HCEC 1CT (cell line): ENCODE data around the gene GATA5.
A peak's percentile ranks its signal among the peaks of the same experiment; 100 is the strongest.
"Not testable (repeated sequence)": the region's sequence is repeated elsewhere in the genome, so short reads cannot be mapped to it uniquely, and the experiment has no call there.

ENCODE experiments used
- DNase-seq: peaks from one replicate; pipeline ENCODE4 v3.0.0-alpha.2; 2017

The GATA5 gene

DNA sequence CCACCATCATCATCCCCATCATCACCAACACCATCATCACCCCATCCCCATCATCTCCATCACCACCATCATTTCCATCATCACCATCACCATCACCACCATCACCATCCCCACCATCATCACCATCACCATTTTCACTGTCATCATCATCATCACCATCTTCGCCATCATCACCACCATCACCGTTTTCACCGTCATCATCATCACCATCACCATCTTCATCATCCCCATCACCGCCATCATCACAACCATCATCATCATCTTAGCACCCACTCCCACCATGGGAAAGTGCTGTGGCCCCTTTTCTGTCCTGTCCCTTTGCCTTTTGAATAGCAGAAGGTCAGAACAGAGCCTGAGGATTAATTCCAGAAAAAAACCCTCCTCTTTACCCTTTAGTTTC lies 28.5 kb upstream of the GATA5 start:
- no peak for DNase-seq

DNA sequence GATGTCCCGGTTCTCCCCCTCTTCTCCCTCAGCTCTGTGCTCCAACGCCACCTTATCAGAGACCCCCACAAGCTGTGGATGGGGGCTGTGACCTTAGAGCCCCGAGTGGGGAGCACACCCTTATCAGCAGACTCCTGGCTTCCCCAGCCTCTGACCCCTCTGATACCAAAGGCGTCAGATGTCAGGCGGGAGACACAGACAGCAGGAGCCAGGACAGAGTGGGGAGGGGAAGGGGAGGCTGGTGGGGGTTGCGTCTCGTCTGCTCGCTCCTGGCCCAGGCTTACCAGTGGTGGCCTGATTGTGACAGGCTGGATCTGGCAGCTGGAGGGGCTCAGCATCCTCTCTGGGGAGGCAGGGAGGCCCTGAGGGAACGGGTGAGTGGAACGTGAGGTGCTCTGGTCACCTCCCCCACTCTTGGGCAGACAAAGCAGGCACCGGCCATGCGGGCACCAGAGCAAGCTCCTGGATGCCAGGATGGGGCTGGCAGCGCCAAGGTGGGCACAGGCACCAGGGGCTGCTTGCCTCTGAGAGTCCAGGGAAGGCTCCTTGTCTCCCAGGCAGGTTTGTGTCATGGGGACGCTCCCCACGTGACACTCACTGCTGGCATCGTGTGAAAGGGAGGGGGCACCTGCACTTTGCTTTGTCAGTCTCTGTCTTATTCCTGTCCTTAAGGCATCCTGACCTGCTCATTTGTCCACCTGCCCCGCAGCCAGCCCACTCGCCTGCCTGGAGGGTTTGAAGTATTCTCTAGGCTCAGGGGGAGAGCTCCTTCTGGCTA lies 27.8 kb upstream of the GATA5 start:
- DNase-seq = no peak

DNA sequence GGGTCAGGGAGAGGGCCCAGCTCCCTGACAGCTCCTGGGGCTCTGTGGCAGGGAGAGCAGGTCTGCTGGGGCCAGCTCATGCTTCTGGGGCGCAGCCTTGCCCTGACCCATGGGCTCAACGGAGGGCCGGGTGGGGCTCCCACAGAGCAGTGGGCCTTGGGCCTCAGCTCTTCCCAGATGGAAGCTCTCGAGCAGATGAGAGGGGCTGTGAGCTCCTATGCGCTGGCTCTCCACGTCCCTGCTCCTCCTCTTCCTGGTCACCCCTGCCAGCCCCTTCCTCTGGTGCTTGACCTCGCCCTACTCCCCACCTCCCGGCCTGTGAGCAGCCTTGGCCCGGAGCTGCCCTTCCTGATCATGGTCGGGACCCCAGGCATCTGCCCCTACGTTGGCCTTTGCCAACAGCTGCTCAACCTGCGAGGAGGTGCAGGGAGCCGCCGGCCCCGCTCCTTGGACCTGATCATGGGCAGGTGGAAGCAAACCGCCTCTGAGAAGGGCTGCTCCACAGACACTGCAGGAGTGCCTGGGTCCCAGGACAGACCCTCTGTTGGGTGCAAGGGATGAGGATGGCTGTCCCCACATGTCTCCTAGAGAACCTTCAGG lies 26.8 kb upstream of the GATA5 start:
- DNase-seq = no peak

DNA sequence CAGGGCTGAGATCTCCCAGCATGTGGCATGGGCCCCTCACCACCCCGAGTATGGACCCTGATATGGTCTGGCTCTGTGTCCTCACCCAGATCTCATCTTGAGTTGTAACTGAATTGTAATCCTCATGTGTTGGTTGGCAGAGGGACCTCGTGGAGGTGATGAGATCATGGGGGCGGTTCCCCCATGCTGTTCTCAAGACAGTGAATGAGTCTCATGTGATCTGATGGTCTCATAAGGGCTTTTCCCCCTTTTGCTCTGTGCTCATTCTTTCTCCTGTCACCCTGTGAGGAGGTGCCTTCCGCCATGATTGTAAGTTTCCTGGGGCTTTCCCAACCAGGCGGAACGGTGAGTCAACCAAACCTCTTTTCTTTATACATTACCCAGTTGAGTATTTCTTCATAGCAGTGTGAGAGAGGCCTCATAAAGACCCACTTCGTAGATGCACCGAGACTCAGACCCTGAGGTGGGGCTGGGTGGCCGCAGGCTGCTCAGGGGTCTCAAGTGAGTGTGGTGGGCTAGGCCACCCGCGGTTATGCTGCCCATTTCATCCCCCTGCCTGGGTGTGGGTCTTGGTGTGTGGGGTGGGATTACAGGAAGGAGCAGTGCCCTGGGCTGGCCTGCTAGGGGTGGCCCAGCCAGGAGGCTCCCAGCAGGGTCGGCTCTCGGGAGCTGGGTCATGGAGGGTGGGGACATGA lies 26.2 kb upstream of the GATA5 start:
- peak; percentile 17 for DNase-seq

DNA sequence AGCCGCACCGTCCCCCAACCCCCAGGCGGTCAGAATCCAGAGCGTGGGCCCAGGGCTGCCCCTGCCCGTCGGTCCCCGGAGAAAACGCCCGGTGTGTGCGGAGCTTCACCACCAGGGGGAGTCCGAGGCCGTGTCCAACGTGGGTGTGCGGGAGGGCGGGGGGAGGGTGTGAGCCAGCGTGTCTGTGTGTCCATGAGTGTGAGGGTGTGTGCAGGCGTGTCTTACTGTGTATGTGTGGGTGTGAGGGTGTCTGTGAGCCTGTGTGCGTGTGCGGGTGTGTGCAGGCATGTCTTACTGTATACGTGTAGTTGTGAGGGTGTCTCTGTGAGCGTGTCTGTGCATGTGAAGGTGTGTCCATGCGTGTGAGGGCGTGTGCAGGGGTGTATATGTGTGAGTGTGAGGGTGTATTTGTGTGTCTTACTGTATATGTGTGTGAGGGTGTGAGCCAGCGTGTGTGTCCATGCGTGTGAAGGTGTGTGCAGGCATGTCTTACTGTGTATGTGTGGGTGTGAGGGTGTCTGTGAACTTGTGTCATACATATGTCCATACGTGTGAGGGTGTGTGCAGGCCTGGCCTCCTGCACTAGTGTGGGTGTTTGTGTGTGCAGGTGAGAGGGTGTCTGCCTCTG lies 24.6 kb upstream of the GATA5 start:
- DNase-seq = peak; percentile 11

DNA sequence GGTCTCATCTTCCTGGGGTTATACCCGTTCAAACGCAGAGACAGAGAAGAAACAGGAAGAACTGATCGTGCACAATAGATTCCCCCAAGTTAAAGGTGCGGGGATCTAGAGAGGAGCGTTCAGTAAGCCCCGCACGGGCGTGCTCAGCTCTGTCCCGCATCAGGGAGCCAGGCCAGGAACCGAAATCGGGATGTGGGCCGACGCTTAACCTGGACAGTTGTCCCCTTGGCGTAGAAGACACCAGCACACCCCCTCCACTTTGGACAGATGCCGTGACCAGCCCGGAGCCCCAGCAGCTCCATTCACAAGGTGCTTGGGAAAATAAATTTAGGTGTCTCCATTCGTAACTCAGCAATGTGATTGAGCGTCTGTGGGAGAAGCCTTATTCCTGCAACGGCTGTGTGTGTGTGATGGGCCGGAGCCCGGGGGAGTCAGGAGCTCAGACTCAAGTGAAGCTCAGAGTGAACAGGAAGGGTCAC lies 24.0 kb upstream of the GATA5 start:
- DNase-seq = no peak

DNA sequence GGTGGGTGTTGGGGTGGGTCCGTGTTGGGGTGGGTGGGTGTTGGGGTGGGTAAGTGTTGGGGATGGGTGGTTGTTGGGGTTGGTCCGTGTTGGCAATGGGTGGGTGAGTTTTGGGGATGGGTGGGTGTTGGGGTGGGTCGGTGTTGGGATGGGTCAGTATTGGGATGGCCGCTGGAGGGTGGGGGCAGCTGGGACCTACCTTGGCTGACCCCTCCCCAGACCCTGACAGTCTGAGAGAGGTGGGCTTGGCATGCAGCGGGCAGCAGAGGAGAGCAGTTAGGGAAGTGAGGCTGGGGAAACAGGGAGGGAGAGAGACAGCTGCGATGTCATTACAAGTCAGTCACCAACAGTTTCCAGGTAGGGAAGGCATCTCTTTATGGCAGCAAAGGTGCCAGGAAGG lies 23.1 kb upstream of the GATA5 start:
- DNase-seq = no peak

DNA sequence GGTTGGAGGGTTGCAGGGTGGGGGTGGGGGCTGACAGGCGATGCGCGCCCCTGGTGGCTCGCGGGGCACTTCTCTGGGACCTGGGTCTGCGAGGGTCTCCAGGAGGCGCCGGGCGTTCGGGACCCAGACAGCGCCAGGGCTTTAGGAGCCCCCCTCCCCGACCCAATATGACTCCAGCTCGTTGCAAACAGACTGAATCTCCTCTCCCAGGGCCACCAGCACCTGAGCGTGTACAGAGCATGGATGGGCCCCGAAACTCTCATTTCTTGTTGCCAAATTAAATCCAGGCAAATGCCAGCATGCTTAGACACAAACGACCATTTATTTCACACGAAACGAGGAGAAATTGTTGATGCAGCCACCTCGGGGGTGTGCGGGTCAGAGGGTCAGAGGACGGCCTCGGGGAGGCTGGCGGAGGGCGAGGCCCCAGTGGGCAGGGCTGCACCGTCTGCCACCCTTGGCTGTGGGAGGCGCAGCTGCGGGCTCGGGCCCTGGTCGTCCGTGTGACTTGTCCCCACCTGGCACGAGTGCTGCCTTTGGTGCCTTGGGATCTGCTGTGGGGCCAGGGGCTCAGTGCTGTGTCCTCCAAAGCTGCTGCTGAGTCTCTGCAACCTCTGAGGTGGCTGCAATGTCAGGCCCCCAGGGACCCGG lies 20.9 kb upstream of the GATA5 start:
- no peak for DNase-seq

DNA sequence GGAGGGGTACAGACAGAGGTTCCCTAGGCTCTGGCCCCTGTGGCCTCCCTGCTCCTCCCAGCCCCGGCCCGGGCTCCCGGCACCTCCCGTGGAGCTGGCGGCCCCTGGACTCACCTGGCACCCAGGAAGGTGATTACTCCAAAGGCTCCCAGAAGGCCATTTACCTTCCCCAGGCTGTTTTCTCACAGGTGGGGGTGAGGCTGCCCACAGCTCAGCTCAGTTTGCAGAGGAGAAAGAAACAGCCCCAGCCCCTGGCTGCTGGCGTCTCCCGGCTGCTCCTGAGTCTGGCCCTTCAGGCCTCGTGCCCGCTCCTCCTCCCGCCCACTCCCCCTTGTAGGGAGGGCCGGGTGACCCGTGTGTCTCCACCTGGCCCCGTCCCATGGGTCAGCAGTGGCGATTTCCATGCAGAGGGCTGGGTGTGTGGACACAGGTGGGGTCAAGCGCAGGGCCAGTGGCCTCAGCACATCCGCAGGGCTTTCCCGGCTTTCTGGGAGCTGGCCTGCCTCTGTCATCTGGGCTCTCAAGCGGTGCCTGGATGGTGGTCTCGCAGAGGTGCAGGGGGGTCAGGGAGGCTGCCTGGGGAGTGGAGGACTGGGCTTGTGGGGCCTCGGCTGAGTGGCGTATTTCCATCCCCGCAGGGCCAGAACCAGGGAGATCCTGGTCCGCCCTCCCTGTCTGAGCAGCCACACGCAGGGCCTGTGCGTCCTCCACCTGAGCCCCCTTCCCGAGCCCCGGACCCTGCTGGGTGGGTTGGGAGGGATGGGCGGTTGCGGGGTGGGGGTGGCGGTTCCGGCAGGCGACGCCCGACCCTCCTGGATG lies 20.2 kb upstream of the GATA5 start:
- DNase-seq = no peak

DNA sequence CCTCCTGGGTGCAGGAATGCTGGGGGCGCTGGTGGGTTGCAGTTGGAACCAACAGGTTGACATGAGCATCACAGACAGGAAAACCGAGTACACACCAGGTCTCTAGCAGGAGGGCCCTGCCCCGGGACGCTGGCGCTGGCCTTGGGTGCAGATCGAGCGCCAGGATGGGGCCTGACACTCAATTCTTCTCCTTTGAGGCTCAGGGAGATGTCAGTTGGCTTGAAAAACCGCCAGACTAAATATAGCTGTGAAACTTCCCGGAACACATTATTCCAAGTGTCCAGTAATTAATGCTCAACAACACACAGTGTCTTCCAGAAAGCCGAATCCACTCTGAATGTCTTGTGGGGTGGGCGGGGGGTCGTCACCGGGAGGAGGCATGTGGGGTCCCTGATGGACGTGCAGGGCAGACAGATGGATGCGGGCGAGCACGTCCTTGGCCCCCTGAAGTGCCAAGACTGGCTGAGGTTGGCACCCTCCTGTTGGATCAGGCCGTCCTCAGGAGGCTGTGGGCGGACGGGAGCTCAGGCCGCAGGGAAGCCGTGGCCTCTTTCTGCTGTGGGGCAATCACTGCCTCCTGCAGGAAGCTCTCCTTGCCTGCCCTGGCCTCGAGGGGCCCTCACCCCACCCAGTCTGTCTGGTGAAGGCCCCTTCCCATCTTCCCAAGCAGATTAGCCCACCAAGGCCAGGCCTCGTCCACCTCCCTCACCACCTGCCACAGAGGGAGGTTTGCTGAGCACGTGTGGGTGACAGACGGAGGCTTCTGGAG lies 19.4 kb upstream of the GATA5 start:
- no peak for DNase-seq

DNA sequence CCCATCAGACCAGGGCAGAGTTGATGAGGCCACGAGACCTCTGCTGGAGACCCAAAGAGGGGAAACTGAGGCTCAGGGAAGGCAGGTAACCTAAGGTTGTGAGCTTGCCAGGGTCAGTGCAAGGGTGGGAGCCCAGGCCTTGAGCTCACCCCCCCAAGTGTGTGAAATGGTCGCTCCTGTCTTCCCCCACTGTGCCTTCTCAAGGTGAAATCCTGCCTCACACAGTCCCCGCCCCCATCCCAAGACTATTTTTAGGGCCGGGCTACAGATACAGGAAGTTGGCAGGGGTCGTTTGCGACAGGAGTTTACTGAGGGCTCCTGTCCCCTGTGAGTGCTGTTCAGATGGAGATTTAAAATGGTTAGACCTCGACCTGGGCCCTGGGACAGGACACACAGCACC lies 18.7 kb upstream of the GATA5 start:
- DNase-seq = no peak

DNA sequence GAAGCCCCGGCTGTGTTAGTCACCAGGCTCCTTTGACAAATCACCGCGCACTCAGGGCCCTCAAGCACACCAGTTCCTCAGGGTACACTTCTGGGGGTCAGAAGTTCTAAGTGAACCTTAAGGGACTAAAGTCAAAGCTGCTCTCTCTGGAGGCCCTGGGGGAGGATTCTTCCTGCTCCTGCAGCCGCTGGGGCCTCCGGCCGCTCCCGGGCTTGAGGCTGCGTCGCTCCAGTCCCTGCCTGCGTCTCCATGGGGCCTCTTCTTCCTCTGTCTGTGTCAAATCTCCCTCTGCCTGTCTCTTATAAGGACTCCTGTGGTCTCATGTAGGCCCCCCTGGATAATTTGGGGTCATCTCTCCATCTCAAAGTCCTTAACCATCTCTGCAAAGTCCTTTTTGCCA lies 18.1 kb upstream of the GATA5 start:
- DNase-seq = no peak

DNA sequence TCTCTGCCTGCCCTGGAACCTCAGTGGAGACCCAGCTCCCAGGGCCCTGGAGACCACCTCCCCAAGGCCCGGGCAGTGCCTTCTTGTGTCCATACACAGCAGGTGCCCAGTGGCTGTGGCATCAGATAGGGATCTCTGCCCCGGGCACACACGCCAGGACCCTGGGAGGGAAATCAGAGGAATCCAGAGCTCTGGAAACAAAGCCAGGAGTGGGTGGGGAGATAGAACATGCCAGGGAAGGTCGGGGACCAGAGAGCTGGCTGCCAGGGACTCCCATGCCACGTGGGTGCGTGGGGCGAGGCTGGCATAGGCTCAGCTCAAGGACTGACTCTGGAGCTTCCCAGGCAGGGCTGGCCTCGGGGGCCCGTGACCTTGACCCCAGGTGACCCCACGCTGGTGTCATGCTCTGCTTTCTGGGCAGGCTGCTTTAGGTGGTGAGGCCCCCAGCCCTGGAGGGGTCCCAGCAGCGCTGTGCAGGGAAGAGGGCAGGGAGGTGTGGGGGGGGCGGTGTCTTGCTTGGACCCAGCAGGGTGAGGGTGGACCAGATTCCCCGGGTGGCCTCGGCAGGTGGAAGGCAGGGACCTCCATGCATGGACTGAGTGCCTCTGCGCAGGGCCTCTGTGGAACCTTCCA lies 17.6 kb upstream of the GATA5 start:
- no peak for DNase-seq

DNA sequence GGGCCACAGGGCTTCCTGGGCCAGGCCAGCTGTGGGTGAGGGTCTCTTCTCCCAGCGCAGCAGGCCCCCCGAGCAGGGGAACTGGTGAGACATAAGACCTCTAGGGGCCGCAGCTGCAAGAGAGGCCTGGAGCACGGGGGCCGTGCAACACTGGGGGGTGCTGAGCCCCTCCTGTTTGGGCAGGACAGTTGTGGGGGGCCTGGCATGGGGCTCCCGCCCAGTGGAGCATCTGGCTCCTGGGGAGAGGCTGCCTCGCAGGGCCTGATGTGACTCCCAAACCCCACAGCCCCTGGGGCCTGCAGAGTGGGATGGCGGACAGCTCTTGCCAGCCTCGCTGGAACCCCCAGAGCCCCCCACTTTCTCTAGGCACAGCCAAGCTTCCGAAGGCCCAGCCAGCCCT lies 16.9 kb upstream of the GATA5 start:
- no peak for DNase-seq

DNA sequence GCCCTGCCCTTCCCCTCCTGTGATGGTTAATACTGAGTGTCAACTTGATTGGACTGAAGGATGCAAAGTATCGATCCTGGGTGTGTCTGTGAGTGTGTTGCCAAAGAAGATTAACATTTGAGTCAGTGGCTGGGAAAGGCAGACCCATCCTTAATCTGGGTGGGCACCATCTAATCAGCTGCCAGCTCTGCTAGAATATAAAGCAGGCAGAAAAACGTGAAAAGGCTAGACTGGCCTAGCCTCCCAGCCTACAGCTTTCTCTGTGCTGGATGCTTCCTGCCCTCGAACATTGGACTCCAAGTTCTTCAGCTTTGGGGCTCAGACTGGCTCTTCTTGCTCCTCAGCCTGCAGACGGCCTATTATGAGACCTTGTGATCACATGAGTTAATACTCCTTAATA lies 15.0 kb upstream of the GATA5 start:
- DNase-seq = not testable (repeated sequence)

DNA sequence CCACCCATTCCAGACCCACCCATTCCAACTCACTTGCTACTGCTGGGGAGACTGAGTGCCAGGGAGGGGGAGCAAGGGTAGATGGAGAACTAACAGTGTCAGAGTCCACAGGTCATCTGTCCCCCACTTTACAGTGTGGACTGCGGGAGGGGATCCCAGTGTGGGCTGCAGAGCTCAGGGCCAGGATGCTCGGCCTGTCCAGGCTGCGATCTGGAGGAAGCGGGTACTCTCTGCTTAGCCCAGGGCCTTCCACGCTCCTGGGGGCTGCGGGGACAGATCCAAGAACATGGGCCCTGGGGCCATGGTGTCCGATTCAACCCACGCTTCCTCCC lies 14.1 kb upstream of the GATA5 start:
- DNase-seq = no peak

DNA sequence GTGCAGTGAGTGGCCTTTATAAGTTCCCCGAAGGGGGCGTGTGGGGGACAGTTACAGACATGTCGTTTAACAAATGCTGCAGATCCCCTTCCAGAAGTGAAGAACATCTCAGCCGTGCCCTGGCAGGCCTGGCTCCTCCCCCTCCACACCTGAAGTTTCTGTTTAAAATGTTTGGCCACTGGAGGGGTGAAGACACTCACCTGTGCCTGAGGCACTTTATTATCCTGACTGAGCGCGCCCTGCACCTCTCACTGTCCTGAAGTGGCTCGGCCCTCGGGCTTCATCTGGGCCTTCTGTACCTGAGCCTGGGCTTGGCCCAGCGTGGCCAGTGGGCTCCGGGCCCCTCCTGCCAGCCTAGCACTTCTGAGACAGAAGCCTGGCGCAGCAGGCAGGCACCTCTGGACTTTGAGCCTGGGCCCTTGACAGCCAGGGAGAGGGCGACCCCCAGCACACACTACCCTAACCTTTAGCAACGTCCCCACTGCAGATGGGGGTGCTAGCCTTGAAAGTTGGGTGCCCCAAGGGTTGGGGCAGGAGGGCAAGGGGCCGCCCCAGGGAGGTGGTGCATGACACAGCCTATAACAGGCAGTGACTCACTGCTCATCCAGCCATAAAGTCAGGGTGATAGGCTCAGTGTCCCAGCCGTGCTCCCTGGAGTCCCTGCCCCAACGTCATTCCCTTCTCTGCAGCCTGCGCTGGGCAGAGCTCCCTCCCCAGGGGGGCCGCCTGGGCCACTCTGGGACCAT lies 13.6 kb upstream of the GATA5 start:
- DNase-seq = peak; percentile 10

DNA sequence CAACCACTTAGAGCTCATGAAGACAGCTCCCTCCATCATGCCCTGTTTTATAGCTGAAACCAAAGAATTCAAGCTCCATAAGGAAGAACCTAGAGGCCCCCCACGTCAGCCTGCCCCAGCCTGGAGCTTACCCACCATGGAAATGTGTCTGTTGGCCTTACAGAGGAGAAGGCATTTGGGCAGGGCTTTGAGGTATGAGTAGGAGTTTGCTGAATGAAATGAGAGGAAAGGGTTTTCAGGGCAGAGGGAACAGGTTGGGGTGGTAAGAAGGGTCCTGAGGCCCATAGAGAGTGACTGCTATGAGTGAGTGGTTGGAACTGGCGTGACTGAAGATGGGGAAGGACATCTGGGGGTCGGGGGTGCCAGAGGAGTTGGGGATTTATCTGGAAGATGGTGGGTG lies 12.7 kb upstream of the GATA5 start:
- no peak for DNase-seq

DNA sequence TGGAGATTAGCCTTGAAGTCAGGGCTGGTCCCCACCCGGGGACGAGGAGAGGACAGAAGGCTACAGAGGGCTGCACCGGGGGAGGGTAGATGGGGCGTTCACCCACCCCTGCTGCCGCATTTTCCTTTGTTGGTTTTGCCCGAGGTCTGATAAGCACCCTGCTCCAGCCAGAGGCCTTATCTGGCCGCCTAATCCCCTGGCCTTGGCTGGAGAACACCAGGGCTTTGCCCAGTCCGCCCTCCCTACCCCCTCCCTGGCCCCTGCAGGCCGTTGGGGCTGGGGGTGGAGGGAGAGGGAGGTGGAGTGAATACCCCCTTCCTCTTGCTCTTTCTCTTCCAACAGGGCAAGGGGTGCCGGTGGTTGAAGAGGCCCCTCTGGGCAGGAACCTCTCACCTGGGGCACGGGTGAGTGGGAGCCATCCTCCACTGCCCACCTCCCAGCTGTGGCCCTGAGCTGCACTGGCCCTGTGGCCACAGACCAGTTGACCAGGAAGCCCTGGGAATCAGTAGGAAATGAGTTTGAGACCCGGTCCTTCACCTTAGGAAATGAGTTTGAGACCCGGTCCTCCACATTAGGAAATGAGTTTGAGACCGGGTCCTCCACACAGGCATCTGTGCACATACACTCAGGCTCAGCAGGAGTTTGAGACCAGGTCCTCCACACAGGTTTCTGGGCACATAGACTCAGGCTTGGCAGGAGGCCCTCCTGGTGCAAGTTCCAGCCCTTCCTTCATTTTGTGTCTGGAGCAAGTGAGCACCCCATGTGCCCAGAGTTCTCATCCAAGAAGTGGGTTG lies 12.0 kb upstream of the GATA5 start:
- DNase-seq = no peak
